Thymus (tissue), 11 donors: Measurements from ENCODE around the gene PPP4R3A. TPM values are rescaled to one million over a fixed set of nuclear protein-coding genes. Genes with fewer than 3 reads are reported as not detected.

ENCODE experiments used
- DNase-seq, 9 donors: peaks; one replicate each; pipeline ENCODE4 v3.0.0-alpha.2; 2013; ENCODE audit warnings: low spot score in 9 of 9, low read depth in 6 of 9, missing footprints in 1 of 9
- H3K27ac ChIP-seq, 2 donors: one replicate each; pipeline ENCODE4 v1.5.1; 2013; ENCODE audit warnings: control low read depth in 1 of 2, low read depth in 1 of 2, low read length in 1 of 2, mild to moderate bottlenecking in 1 of 2, moderate library complexity in 1 of 2
- H3K27me3 ChIP-seq, 2 donors: one replicate each; pipeline ENCODE4 v1.5.1; 2013; ENCODE audit warnings: low read length in 1 of 2; ENCODE audit not compliant: control insufficient read depth in 2 of 2, insufficient read depth in 1 of 2
- H3K36me3 ChIP-seq, 2 donors: one replicate each; pipeline ENCODE4 v1.5.1; 2013; ENCODE audit warnings: low read length in 1 of 2, mild to moderate bottlenecking in 1 of 2, moderate library complexity in 1 of 2; ENCODE audit not compliant: control insufficient read depth in 2 of 2, insufficient read depth in 2 of 2
- H3K4me1 ChIP-seq, 2 donors: one replicate each; pipeline ENCODE4 v1.5.1; 2013; ENCODE audit warnings: low read length in 2 of 2; ENCODE audit not compliant: control insufficient read depth in 2 of 2, insufficient read depth in 2 of 2
- H3K4me3 ChIP-seq, 2 donors: one replicate each; pipeline ENCODE4 v1.5.1; 2013; ENCODE audit warnings: low read length in 2 of 2, control low read depth in 1 of 2, mild to moderate bottlenecking in 1 of 2
- H3K9me3 ChIP-seq, 2 donors: one replicate each; pipeline ENCODE4 v1.5.1; 2013; ENCODE audit warnings: low read length in 1 of 2, mild to moderate bottlenecking in 1 of 2; ENCODE audit not compliant: control insufficient read depth in 2 of 2, insufficient read depth in 1 of 2
- WGBS: extraction: QIAGEN DNeasy Blood & Tissue Kit; methylation state at CpG from one replicate; pipeline ENCODE4 v1.1.7; 2013; 5-methylcytosine and 5-hydroxymethylcytosine counted together
- polyA plus RNA-seq: library from polyadenylated mRNA; stranded (reverse); fragments of 200-250 nt; gene quantifications from one replicate; pipeline ENCODE4 v1.2.3, GENCODE V29; 2013
- total RNA-seq: library from RNA; stranded (reverse); fragments of 120-200 nt; gene quantifications from one replicate; pipeline ENCODE4 v1.2.4, GENCODE V29; 2013
- donor health status: healthy.

The PPP4R3A gene
- total and polyA plus RNA-seq, 2 donors, result 91.9 to 111 TPM

DNA sequence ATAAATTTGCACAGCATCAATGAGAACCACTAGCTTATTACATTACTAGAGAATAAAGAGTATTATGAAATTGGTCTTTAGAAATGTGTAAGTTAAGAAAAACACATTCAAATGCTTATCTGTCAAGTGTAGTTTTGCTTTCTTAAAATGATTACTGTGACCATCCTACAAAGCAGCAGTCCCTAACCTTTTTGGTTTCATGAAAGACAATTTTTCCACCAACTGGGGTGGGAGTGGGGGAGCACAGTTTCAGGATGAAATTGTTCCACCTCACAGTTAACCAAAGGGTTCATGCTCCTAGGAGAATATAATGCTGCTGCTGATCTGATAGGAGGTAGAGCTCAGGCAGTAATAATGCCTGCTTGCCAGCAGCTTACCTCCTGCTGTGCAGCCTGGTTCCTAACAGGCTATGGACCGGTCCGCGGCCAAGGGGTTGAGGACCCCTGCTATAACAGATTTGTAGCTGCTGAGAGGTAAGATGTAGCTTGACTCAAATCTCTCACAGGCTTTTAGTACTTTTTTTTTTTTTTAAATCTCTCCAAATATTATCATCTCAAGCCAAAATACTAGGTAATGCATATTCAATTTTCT lies 45.4 kb downstream of the PPP4R3A start:
- Histone ChIP-seq H3K27ac (no peak overlapping the region), H3K9me3 (no peaks in the 10 kb centered on the region), H3K4me1 (no peaks in the 10 kb centered on the region), H3K27me3 (no peaks in the 10 kb centered on the region), H3K4me3 (no peak overlapping the region), H3K36me3 (peaks cover 41 to 79% of the 10 kb centered on the region in 2 donors)
- WGBS, result 67% methylated on average over 3 of the region's 3 CpGs
- DNase-seq, result no peak

DNA sequence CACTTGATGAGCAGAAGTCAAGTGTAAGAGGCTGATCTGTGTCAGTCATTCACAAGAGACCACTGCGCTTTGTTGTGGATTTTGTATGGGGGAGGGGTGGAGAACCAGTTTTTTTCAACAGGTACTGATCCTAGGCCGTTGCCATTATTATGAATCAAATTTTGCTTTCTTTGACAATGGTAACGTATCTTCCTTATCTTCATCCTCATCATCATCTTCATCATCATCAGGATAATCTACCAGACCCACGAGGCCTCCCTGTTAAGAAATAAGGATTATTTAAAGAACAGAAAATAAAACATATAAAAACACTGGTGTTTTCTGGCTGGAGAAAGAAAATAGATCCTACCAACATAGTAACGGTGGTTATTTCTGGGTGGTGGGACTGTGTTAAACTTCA lies 51.5 kb downstream of the PPP4R3A start:
- 97% methylated on average over 5 of the region's 5 CpGs for WGBS
- no peak overlapping the region for H3K4me3 ChIP-seq
- H3K4me1 ChIP-seq, result no peaks in the 10 kb centered on the region
- no peaks in the 10 kb centered on the region for H3K27me3 ChIP-seq
- H3K9me3 ChIP-seq, result no peaks in the 10 kb centered on the region
- DNase-seq, result peak in 1 of 9 donors; percentile 15
- H3K27ac ChIP-seq, result no peak overlapping the region
- peaks cover 40 to 63% of the 10 kb centered on the region in 2 donors for H3K36me3 ChIP-seq

DNA sequence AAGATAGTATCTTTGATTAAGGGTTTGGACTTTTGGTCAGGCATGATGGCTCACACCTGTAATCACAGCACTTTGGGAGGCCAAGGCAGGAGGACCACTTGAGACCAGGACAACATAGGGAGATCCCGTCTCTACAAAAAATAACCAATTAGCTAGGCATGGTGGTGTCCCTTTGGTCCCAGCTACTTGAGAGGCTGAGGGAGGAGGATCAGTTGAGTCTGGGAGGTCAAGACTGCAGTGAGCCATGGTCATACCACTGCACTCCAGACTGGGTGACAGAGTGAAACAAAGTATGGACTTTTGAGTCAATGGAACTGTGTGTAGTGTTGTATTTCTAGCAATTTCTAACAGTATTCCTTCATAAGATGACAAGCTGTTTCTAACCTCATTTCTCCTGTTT lies 53.8 kb downstream of the PPP4R3A start:
- WGBS, result 94% methylated on average over 1 of the region's 1 CpG
- H3K27me3 ChIP-seq, result no peaks in the 10 kb centered on the region
- no peaks in the 10 kb centered on the region for H3K4me1 ChIP-seq
- no peak for DNase-seq
- no peak overlapping the region for H3K27ac ChIP-seq
- peaks cover 31 to 45% of the 10 kb centered on the region in 2 donors for H3K36me3 ChIP-seq
- no peaks in the 10 kb centered on the region for H3K9me3 ChIP-seq
- no peak overlapping the region for H3K4me3 ChIP-seq

DNA sequence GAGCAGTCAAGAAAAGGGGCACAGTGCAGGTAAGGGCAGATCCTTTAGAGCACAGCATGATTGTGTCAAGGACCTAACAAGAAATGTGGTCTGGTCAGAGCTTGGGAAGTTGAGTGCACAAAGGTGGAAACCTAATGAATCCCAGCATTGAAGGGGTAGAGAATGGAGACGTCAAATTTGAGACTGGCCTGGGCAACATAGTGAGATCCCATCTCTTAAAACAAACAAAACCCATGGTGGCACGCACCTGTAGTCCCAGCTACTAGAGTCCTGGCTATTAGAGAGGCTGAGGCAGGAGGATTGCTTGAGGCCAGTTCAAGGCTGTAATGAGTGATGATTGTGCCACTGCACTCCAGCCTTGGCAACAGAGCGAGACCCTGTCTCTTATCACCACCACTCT lies 55.5 kb downstream of the PPP4R3A start:
- Histone ChIP-seq H3K36me3 (peaks cover 16 to 29% of the 10 kb centered on the region in 2 donors), H3K4me1 (no peaks in the 10 kb centered on the region), H3K4me3 (no peak overlapping the region), H3K27me3 (no peaks in the 10 kb centered on the region), H3K9me3 (no peaks in the 10 kb centered on the region), H3K27ac (no peak overlapping the region)
- WGBS, result 98% methylated on average over 3 of the region's 3 CpGs
- DNase-seq, result no peak

DNA sequence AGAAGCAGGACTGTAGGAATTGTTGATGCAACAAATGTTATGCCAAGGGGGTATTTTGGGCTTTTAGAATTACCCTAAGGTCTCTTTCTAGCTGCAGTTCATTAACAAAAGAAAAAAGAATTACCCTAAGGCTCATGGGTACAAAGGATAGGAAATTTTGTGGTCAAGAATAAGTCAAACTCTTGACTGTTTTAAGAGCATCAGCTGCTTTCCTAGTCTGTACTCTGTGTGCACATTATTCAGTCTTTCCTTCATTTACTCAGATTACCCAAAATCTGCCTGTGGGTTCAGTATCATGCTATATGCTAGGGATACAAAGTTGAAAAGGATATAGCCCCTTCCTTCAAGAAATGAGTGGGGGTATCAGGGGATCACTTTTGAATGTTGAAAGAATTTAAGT lies 56.0 kb downstream of the PPP4R3A start:
- H3K36me3 ChIP-seq, result peaks cover 13 to 24% of the 10 kb centered on the region in 2 donors
- H3K27me3 ChIP-seq, result no peaks in the 10 kb centered on the region
- DNase-seq, result no peak
- H3K27ac ChIP-seq, result no peak overlapping the region
- no peak overlapping the region for H3K4me3 ChIP-seq
- no peaks in the 10 kb centered on the region for H3K4me1 ChIP-seq
- H3K9me3 ChIP-seq, result no peaks in the 10 kb centered on the region

DNA sequence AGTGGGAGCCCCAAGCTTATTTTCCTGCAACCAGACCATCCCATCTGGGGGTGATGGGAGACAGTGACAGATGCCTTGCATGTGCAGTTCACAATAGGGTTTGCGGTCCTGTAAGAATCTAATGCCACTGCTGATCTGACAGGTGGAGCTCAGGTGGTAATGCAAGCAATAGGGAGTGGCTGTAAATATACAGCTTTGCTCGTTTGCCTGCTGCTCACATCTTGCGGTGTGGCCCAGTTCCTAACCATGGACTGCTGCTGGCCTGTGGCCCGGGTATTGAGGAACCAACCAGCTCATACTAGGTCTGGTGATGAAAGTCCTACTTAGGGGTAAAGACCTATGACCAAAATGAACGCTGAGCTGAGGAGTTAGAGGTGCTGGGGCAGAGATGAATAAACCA lies 56.4 kb downstream of the PPP4R3A start:
- WGBS, result 98% methylated on average over 5 of the region's 5 CpGs
- Histone ChIP-seq H3K27me3 (no peaks in the 10 kb centered on the region), H3K9me3 (no peaks in the 10 kb centered on the region), H3K27ac (no peak overlapping the region), H3K4me3 (no peak overlapping the region), H3K36me3 (peaks cover 10 to 20% of the 10 kb centered on the region in 2 donors), H3K4me1 (no peaks in the 10 kb centered on the region)
- no peak for DNase-seq

DNA sequence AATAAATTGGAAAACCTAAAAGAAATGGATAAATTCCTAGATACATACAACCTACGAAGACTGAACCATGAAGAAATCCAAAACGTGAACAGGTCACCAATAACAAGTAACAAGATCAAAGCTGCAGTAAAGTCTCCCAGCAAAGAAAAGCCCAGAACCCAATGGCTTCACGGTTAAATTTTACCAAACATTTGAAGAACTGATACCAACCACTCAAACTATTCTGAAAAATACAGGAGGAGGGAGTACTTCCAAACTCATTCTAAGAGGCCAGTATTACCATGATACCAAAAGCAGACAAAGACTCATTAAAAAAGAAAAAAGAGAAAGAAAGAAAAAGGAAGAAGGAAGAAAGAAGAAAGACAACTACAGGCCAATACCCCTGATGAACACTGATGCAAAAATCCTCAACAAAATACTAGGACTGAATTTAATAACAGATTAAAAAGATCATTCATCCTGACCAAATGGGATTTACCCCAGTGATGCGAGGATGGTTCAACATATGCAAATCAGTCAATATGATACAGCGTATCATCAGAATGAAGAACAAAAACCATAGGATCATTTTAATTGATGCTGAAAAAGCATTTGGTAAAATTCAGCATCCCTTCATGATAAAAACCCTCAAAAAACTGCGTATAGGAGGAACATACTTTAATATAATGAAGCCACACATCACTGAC lies 65.6 kb downstream of the PPP4R3A start:
- Histone ChIP-seq H3K36me3 (no peaks in the 10 kb centered on the region), H3K4me3 (no peak overlapping the region), H3K4me1 (no peaks in the 10 kb centered on the region), H3K9me3 (no peaks in the 10 kb centered on the region), H3K27ac (no peak overlapping the region), H3K27me3 (no peaks in the 10 kb centered on the region)
- 94% methylated on average over 6 of the region's 6 CpGs for WGBS
- DNase-seq, result no peak

DNA sequence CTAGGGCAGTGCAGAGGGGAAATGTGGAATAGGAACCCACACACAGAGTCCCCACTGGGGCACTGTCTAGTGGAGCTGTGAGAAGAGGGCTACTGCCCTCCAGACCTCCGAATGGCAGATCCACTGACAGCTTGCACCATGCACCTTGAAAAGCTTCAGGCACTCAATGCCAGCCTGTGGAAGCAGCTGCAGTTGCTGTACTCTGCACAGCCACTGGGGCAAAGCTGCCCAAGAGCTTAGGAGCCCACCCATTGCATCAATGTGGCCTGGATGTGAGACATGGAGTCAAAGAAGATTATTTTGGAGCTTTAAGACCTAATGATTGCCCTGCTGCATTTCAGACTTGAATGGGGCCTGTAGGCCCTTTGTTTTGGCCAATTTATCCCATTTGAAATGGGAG lies 70.8 kb downstream of the PPP4R3A start:
- no peak overlapping the region for H3K4me3 ChIP-seq
- no peaks in the 10 kb centered on the region for H3K36me3 ChIP-seq
- H3K9me3 ChIP-seq, result peaks cover 0 to 13% of the 10 kb centered on the region in 2 donors
- DNase-seq, result no peak
- H3K27ac ChIP-seq, result no peak overlapping the region
- WGBS, result 97% methylated on average over 1 of the region's 1 CpG
- H3K27me3 ChIP-seq, result no peaks in the 10 kb centered on the region
- no peaks in the 10 kb centered on the region for H3K4me1 ChIP-seq

DNA sequence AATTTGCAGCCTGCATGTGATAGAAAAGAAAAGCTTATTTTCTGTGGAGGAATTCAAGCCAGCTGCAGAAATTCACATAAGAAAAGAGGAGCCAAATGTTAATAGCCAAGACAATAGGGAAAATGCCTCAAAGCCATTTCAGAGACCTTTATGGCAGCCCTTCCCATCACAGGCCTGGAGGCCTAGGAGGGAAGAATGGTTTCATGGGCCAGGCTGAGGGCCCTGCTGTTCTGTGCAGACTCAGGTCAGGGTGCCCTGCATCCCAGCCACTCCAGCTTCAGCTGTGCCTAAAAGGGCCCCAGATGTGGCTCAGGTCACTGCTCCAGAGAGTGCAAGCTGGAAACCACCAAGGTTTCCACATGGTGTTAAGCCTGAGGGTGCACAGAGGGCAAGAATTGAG lies 71.3 kb downstream of the PPP4R3A start:
- no peaks in the 10 kb centered on the region for H3K4me1 ChIP-seq
- no peaks in the 10 kb centered on the region for H3K27me3 ChIP-seq
- H3K27ac ChIP-seq, result no peak overlapping the region
- peaks cover 0 to 13% of the 10 kb centered on the region in 2 donors for H3K9me3 ChIP-seq
- no peak overlapping the region for H3K4me3 ChIP-seq
- H3K36me3 ChIP-seq, result no peaks in the 10 kb centered on the region
- no peak for DNase-seq
